Stimulated activated CD4-positive, alpha-beta T cell treated with anti-CD3 and anti-CD28 coated beads, TNF-alpha, amount 100 ng/mL, for 24 hours (primary cell): Measurements from ENCODE around the gene BUB1B.
"Not testable (repeated sequence)": the region's sequence is repeated elsewhere in the genome, so short reads cannot be mapped to it uniquely, and the experiment has no call there.

Experiments
- DNase-seq, 3 experiments: peaks; one replicate each; pipeline ENCODE4 v3.0.0-alpha.2; 2020; ENCODE audit warnings: low read depth in 3 of 3

Gene BUB1B

GRCh38 chr15:40136470-40137302 is 24.2 kb upstream of the BUB1B start:
- DNase-seq, result no peak

GRCh38 chr15:40137303-40138200 is 23.3 kb upstream of the BUB1B start:
- DNase-seq, result no peak

GRCh38 chr15:40138201-40138570 is 22.7 kb upstream of the BUB1B start:
- DNase-seq, result not testable (repeated sequence)

GRCh38 chr15:40142428-40142827 is 18.4 kb upstream of the BUB1B start:
- no peak for DNase-seq

GRCh38 chr15:40146037-40146436 is 14.8 kb upstream of the BUB1B start:
- no peak for DNase-seq

GRCh38 chr15:40149339-40149738 is 11.5 kb upstream of the BUB1B start:
- DNase-seq, result no peak

- DNase-seq, result no peak
Measured at GRCh38 chr15:40150163-40150925, 10.5 kb upstream of the BUB1B start.

- no peak for DNase-seq
Measured at GRCh38 chr15:40151499-40151898, 9.4 kb upstream of the BUB1B start.

- DNase-seq, result no peak
Measured at GRCh38 chr15:40151991-40152390, 8.9 kb upstream of the BUB1B start.

GRCh38 chr15:40154821-40155220 is 6.0 kb upstream of the BUB1B start:
- DNase-seq, result not testable (repeated sequence)

GRCh38 chr15:40155270-40155910 is 5.5 kb upstream of the BUB1B start:
- no peak for DNase-seq

GRCh38 chr15:40157778-40158447 is 3.0 kb upstream of the BUB1B start:
- no peak for DNase-seq

- DNase-seq, result no peak
Measured at GRCh38 chr15:40160021-40160420, 848 bp upstream of the BUB1B start.

- no peak for DNase-seq
Measured at GRCh38 chr15:40161693-40162391, 973 bp downstream of the BUB1B start.

GRCh38 chr15:40162552-40162951 is 1.7 kb downstream of the BUB1B start:
- no peak for DNase-seq

- no peak for DNase-seq
Measured at GRCh38 chr15:40163657-40164416, 3.0 kb downstream of the BUB1B start.

GRCh38 chr15:40167374-40167773 is 6.5 kb downstream of the BUB1B start:
- not testable (repeated sequence) for DNase-seq

- DNase-seq, result no peak
Measured at GRCh38 chr15:40175160-40175559, 14.3 kb downstream of the BUB1B start.

GRCh38 chr15:40182358-40183029 is 21.6 kb downstream of the BUB1B start:
- no peak for DNase-seq
